H9 (cell line): ENCODE data around the gene NDOR1. TPM values are rescaled to one million over a fixed set of nuclear protein-coding genes. Genes with fewer than 3 reads are reported as not detected.

Experiments
- DNase-seq: peaks from one replicate; pipeline ENCODE4 v3.0.0-alpha.2; 2017
- H2AFZ ChIP-seq: one replicate; pipeline ENCODE4 v1.6.1; 2013; ENCODE audit warnings: mild to moderate bottlenecking, low read length, control low read depth, moderate library complexity
- H2AK5ac ChIP-seq: 2 replicates; pipeline ENCODE4 v1.6.1; 2013; ENCODE audit warnings: low read length, control low read depth, mixed read lengths; ENCODE audit not compliant: insufficient read length
- H2BK120ac ChIP-seq: one replicate; pipeline ENCODE4 v1.6.1; 2013; ENCODE audit warnings: low read depth, mild to moderate bottlenecking, low read length, control low read depth, inconsistent platforms; ENCODE audit not compliant: poor library complexity, severe bottlenecking
- H2BK12ac ChIP-seq: 2 replicates; pipeline ENCODE4 v1.6.1; 2013; ENCODE audit warnings: low read length, control low read depth, mixed read lengths, low read depth; ENCODE audit not compliant: insufficient read length
- H2BK15ac ChIP-seq: 2 replicates; pipeline ENCODE4 v1.6.1; 2013; ENCODE audit warnings: low read depth, low read length, control low read depth
- H2BK20ac ChIP-seq: one replicate; pipeline ENCODE4 v1.6.1; 2013; ENCODE audit warnings: low read depth, mild to moderate bottlenecking, low read length, control low read depth, inconsistent platforms; ENCODE audit not compliant: poor library complexity, severe bottlenecking
- H2BK5ac ChIP-seq: 2 replicates; pipeline ENCODE4 v1.6.1; 2013; ENCODE audit warnings: low read length, control low read depth, mixed read lengths; ENCODE audit not compliant: insufficient read length
- H3K14ac ChIP-seq: 2 replicates; pipeline ENCODE4 v1.6.1; 2013; ENCODE audit warnings: low read length, control low read depth; ENCODE audit not compliant: insufficient read depth
- H3K18ac ChIP-seq: 2 replicates; pipeline ENCODE4 v1.6.1; 2013; ENCODE audit warnings: low read depth, mild to moderate bottlenecking, mixed read lengths, low read length, control low read depth; ENCODE audit not compliant: insufficient read length
- H3K23ac ChIP-seq: 2 replicates; pipeline ENCODE4 v1.6.1; 2013; ENCODE audit warnings: low read length, control low read depth, mixed read lengths, low read depth; ENCODE audit not compliant: insufficient read length
- H3K23me2 ChIP-seq: 2 replicates; pipeline ENCODE4 v1.6.1; 2013; ENCODE audit warnings: low read depth, mild to moderate bottlenecking, mixed read lengths, low read length, control low read depth; ENCODE audit not compliant: insufficient read length, poor library complexity, severe bottlenecking
- H3K27ac ChIP-seq: 2 replicates; pipeline ENCODE4 v1.5.1; 2013; ENCODE audit warnings: low read length, control low read depth, mixed read lengths, low read depth; ENCODE audit not compliant: insufficient read length
- H3K27me3 ChIP-seq: 2 replicates; pipeline ENCODE4 v1.6.1; 2013; ENCODE audit warnings: low read length, control low read depth, inconsistent platforms; ENCODE audit not compliant: insufficient read depth
- H3K4ac ChIP-seq: 2 replicates; pipeline ENCODE4 v1.6.1; 2013; ENCODE audit warnings: low read depth, mild to moderate bottlenecking, control low read depth, inconsistent platforms, low read length, moderate library complexity
- H3K4me1 ChIP-seq: 2 replicates; pipeline ENCODE4 v1.6.1; 2013; ENCODE audit warnings: low read length, control low read depth, inconsistent platforms; ENCODE audit not compliant: insufficient read depth
- H3K4me2 ChIP-seq: 2 replicates; pipeline ENCODE4 v1.6.1; 2013; ENCODE audit warnings: low read length, control low read depth, mixed read lengths; ENCODE audit not compliant: insufficient read length, insufficient read depth
- H3K56ac ChIP-seq: 2 replicates; pipeline ENCODE4 v1.6.1; 2013; ENCODE audit warnings: low read depth, mild to moderate bottlenecking, mixed read lengths, low read length, control low read depth; ENCODE audit not compliant: insufficient read length
- H3K79me1 ChIP-seq: 2 replicates; pipeline ENCODE4 v1.6.1; 2013; ENCODE audit warnings: low read depth, mild to moderate bottlenecking, moderate library complexity, low read length, control low read depth, inconsistent platforms; ENCODE audit not compliant: insufficient read depth, poor library complexity, severe bottlenecking
- H3K79me2 ChIP-seq: 2 replicates; pipeline ENCODE4 v1.6.1; 2013; ENCODE audit warnings: low read length, control low read depth, inconsistent platforms; ENCODE audit not compliant: insufficient read depth
- H3K9ac ChIP-seq: 2 replicates; pipeline ENCODE4 v1.6.1; 2013; ENCODE audit warnings: low read length, control low read depth, mixed read lengths; ENCODE audit not compliant: insufficient read length; ENCODE audit errors: extremely low read depth
- H3K9me3 ChIP-seq: one replicate; pipeline ENCODE4 v1.6.1; 2013; ENCODE audit warnings: low read depth, low read length, inconsistent platforms; ENCODE audit not compliant: control insufficient read depth
- H3T11ph ChIP-seq: one replicate; pipeline ENCODE4 v1.6.1; 2013; ENCODE audit warnings: mild to moderate bottlenecking, low read length, control low read depth, inconsistent platforms
- H4K20me1 ChIP-seq: one replicate; pipeline ENCODE4 v1.6.1; 2013; ENCODE audit not compliant: control insufficient read depth, insufficient read length, insufficient read depth
- H4K5ac ChIP-seq: 2 replicates; pipeline ENCODE4 v1.6.1; 2013; ENCODE audit warnings: low read depth, mild to moderate bottlenecking, mixed read lengths, low read length, control low read depth; ENCODE audit not compliant: insufficient read length
- H4K8ac ChIP-seq: replicated peaks from 2 replicates; pipeline ENCODE4 v1.6.1; 2013; ENCODE audit warnings: low read length, control low read depth, mixed read lengths, low read depth; ENCODE audit not compliant: insufficient read length
- H4K91ac ChIP-seq: 2 replicates; pipeline ENCODE4 v1.6.1; 2013; ENCODE audit warnings: low read depth, mild to moderate bottlenecking, moderate library complexity, mixed read lengths, low read length, control low read depth; ENCODE audit not compliant: insufficient read length
- H3K27ac Mint-ChIP-seq, 3 experiments: 2 replicates in 2 of 3; 3 replicates in 1 of 3; pipeline ENCODE4 v1.8.0; 2020 to 2021; ENCODE audit warnings: mixed read lengths in 3 of 3, mild to moderate bottlenecking in 1 of 3, moderate library complexity in 1 of 3
- H3K27me3 Mint-ChIP-seq: 2 replicates; pipeline ENCODE4 v1.8.0; 2021; ENCODE audit warnings: low read depth, mild to moderate bottlenecking, moderate library complexity, mixed read lengths
- H3K36me3 Mint-ChIP-seq, 3 experiments: 2 replicates in 2 of 3; 3 replicates in 1 of 3; pipeline ENCODE4 v1.8.0; 2020 to 2021; ENCODE audit warnings: low read depth in 3 of 3, mixed read lengths in 3 of 3; ENCODE audit not compliant: insufficient read depth in 1 of 3
- H3K4me1 Mint-ChIP-seq, 2 experiments: 2 replicates each; pipeline ENCODE4 v1.8.0; 2020; ENCODE audit warnings: mixed read lengths in 2 of 2
- H3K4me3 Mint-ChIP-seq, 2 experiments: 2 replicates in 1 of 2; 3 replicates in 1 of 2; pipeline ENCODE4 v1.8.0; 2020 to 2021; ENCODE audit warnings: mild to moderate bottlenecking in 2 of 2, mixed read lengths in 2 of 2, moderate library complexity in 1 of 2
- H3K9me3 Mint-ChIP-seq, 2 experiments: 2 replicates in 1 of 2; 3 replicates in 1 of 2; pipeline ENCODE4 v1.8.0; 2020; ENCODE audit warnings: mild to moderate bottlenecking in 2 of 2, mixed read lengths in 2 of 2, moderate library complexity in 1 of 2
- CTCF ChIP-seq: fragments of 200-600 bp; sonication (generic); conservative IDR thresholded peaks from 3 replicates; pipeline ENCODE4 v1.8.0; 2021; ENCODE audit warnings: antibody characterized with exemption, mild to moderate bottlenecking
- WGBS: extraction: QIAGEN DNeasy Blood & Tissue Kit; methylation state at CpG from one replicate; pipeline ENCODE4 v1.1.7; 2013; ENCODE audit warnings: missing lambda C conversion rate, low lambda C conversion rate, mixed read lengths; ENCODE audit not compliant: insufficient read length; ENCODE audit errors: extremely low coverage; 5-methylcytosine and 5-hydroxymethylcytosine counted together
- total RNA-seq: library from RNA; stranded (reverse); gene quantifications from 2 replicates; pipeline ENCODE4 v1.2.1, GENCODE V29; 2021

Gene NDOR1
- total RNA-seq, 1 experiment from 2014 or later, result 44.1 TPM

GRCh38 chr9:137178201-137178938, 27.1 kb upstream of the NDOR1 start:
- Histone ChIP-seq H2AFZ (no peak overlapping the region), H3K18ac (no peak overlapping the region), H3K9me3 (no peaks in the 10 kb centered on the region), H3K27me3 (no peaks in the 10 kb centered on the region), H3K79me2 (no peaks in the 10 kb centered on the region), H2BK12ac (no peak overlapping the region), H3K4me1 (no peaks in the 10 kb centered on the region), H3K56ac (no peak overlapping the region), H2BK120ac (no peak overlapping the region), H4K8ac (no peak overlapping the region), H4K91ac (no peak overlapping the region), H3K79me1 (no peaks in the 10 kb centered on the region), H3K23ac (no peak overlapping the region), H3T11ph (no peak overlapping the region), H3K4ac (no peak overlapping the region), H3K14ac (no peak overlapping the region), H2BK15ac (no peak overlapping the region), H3K27ac (no peak overlapping the region), H3K23me2 (no peaks in the 10 kb centered on the region), H3K4me2 (no peak overlapping the region), H2BK5ac (no peak overlapping the region), H3K9ac (no peak overlapping the region), H2BK20ac (no peak overlapping the region), H4K20me1 (no peaks in the 10 kb centered on the region), H2AK5ac (no peak overlapping the region), H4K5ac (no peak overlapping the region)
- Mint-ChIP-seq H3K36me3 (peaks cover 5 to 27% (median 19%) of the 10 kb centered on the region in 3 experiments; a peak in 6 of 7 replicates), H3K27ac (no peak overlapping the region), H3K4me3 (no peak overlapping the region), H3K9me3 (no peaks in the 10 kb centered on the region), H3K27me3 (peaks cover 25% of the 10 kb centered on the region), H3K4me1 (peaks cover 0 to 7% of the 10 kb centered on the region in 2 experiments; a peak in 3 of 4 replicates)
- no peak for DNase-seq
- WGBS, result no CpG with 5 or more reads among the region's 23 CpGs
- TF ChIP-seq CTCF, result no peak
